Neuronal stem cell (in vitro differentiated cells): ENCODE measurements around the gene S100A8.

Experiments
- DNase-seq: peaks from one replicate; pipeline ENCODE4 v3.0.0-alpha.2; 2013; ENCODE audit warnings: low spot score
- H2AFZ ChIP-seq: one replicate; pipeline ENCODE4 v1.6.1; 2013; ENCODE audit warnings: mild to moderate bottlenecking, low read length, inconsistent platforms
- H2AK5ac ChIP-seq: 2 replicates; pipeline ENCODE4 v1.6.1; 2013; ENCODE audit warnings: low read depth, mild to moderate bottlenecking, inconsistent platforms, low read length, moderate library complexity, mixed read lengths
- H2BK120ac ChIP-seq: 2 replicates; pipeline ENCODE4 v1.6.1; 2013; ENCODE audit warnings: low read depth, mild to moderate bottlenecking, inconsistent platforms, low read length, moderate library complexity, mixed read lengths
- H2BK12ac ChIP-seq: one replicate; pipeline ENCODE4 v1.6.1; 2013; ENCODE audit warnings: low read length, inconsistent platforms
- H2BK15ac ChIP-seq: 2 replicates; pipeline ENCODE4 v1.6.1; 2013; ENCODE audit warnings: mild to moderate bottlenecking, low read length, inconsistent platforms, mixed read lengths
- H2BK5ac ChIP-seq: one replicate; pipeline ENCODE4 v1.6.1; 2013; ENCODE audit warnings: inconsistent platforms, mild to moderate bottlenecking, low read length, moderate library complexity
- H3K14ac ChIP-seq: one replicate; pipeline ENCODE4 v1.6.1; 2013; ENCODE audit warnings: low read length, inconsistent platforms
- H3K18ac ChIP-seq: 2 replicates; pipeline ENCODE4 v1.6.1; 2013; ENCODE audit warnings: low read length, inconsistent platforms
- H3K23ac ChIP-seq: 2 replicates; pipeline ENCODE4 v1.6.1; 2013; ENCODE audit warnings: low read depth, mild to moderate bottlenecking, mixed read lengths, low read length, inconsistent platforms; ENCODE audit not compliant: poor library complexity
- H3K27ac ChIP-seq: replicated peaks from 3 replicates; pipeline ENCODE4 v1.5.1; 2013; ENCODE audit warnings: low read length, inconsistent platforms
- H3K27me3 ChIP-seq, 3 experiments: 2 replicates each; pipeline ENCODE4 v1.6.1; 2013; ENCODE audit warnings: low read length in 3 of 3, mild to moderate bottlenecking in 2 of 3, inconsistent platforms in 1 of 3, low read depth in 1 of 3, mixed read lengths in 1 of 3, moderate library complexity in 1 of 3; ENCODE audit not compliant: control insufficient read depth in 3 of 3, insufficient read depth in 3 of 3
- H3K36me3 ChIP-seq, 2 donors: replicated peaks in 1 of 2; 2 replicates each; pipeline ENCODE4 v1.6.1; 2013; ENCODE audit warnings: low read length in 2 of 2; ENCODE audit not compliant: control insufficient read depth in 2 of 2, insufficient read depth in 2 of 2
- H3K4ac ChIP-seq: 2 replicates; pipeline ENCODE4 v1.6.1; 2013; ENCODE audit warnings: inconsistent platforms, mild to moderate bottlenecking, low read length, moderate library complexity
- H3K4me1 ChIP-seq, 2 donors: 1 replicate in 1 of 2; 2 replicates in 1 of 2; pipeline ENCODE4 v1.6.1; 2013; ENCODE audit warnings: low read length in 2 of 2, low read depth in 1 of 2; ENCODE audit not compliant: control insufficient read depth in 2 of 2, insufficient read depth in 1 of 2
- H3K4me2 ChIP-seq: one replicate; pipeline ENCODE4 v1.6.1; 2013; ENCODE audit warnings: mild to moderate bottlenecking, low read length, inconsistent platforms; ENCODE audit not compliant: insufficient read depth, poor library complexity, severe bottlenecking
- H3K4me3 ChIP-seq, 2 donors: 2 replicates each; pipeline ENCODE4 v1.5.1; 2013; ENCODE audit warnings: low read length in 2 of 2, mild to moderate bottlenecking in 2 of 2, inconsistent platforms in 1 of 2, moderate library complexity in 1 of 2
- H3K79me1 ChIP-seq: one replicate; pipeline ENCODE4 v1.6.1; 2013; ENCODE audit warnings: low read depth, mild to moderate bottlenecking, inconsistent platforms, low read length, moderate library complexity
- H3K9ac ChIP-seq: one replicate; pipeline ENCODE4 v1.6.1; 2013; ENCODE audit warnings: mild to moderate bottlenecking, low read depth, low read length, inconsistent platforms; ENCODE audit not compliant: poor library complexity
- H3K9me3 ChIP-seq, 2 donors: replicated peaks in 1 of 2; 2 replicates each; pipeline versions ENCODE3 to v1.6.1; 2013; ENCODE audit warnings: low read length in 2 of 2, mild to moderate bottlenecking in 2 of 2, inconsistent platforms in 1 of 2, low read depth in 1 of 2, mixed read lengths in 1 of 2, moderate library complexity in 1 of 2; ENCODE audit not compliant: control insufficient read depth in 2 of 2, insufficient read depth in 1 of 2
- H4K8ac ChIP-seq: one replicate; pipeline ENCODE4 v1.6.1; 2013; ENCODE audit warnings: low read depth, mild to moderate bottlenecking, inconsistent platforms, low read length, moderate library complexity
- H4K91ac ChIP-seq: one replicate; pipeline ENCODE4 v1.6.1; 2013; ENCODE audit warnings: low read length, low read depth, mild to moderate bottlenecking, inconsistent platforms; ENCODE audit not compliant: poor library complexity
- WGBS, 2 donors: extraction: QIAGEN DNeasy Blood & Tissue Kit; methylation state at CpG; one replicate each; pipeline ENCODE4 v1.1.7; 2013; ENCODE audit warnings: missing lambda C conversion rate in 2 of 2, mixed read lengths in 1 of 2; ENCODE audit not compliant: insufficient read length in 2 of 2, insufficient replicate concordance in 1 of 2; ENCODE audit errors: extremely low coverage in 2 of 2; 5-methylcytosine and 5-hydroxymethylcytosine counted together

S100A8 gene

DNA sequence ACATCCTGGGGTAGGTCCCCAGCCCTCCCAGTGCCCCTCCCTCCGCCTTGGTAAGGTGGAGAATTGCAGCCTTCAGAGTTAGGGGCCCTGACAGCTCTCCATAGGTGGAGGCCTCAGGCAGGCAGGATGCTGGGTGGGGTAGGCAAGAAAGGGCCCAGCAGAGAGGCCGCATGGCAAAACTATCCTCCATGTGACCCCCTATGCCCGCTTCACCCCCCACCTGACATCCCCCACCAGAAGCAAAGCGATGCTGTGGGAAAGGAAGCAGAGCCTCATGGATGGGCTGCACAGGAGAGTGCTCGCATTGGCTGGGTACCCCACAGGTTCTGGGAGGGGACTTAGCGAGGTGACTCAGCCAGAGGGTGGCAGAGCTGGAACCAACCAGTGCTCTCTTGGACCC, 31.6 kb downstream of the S100A8 start:
- no CpG with 5 or more reads among the region's 6 CpGs for WGBS, 2 donors
- Histone ChIP-seq H3K79me1 (no peaks in the 10 kb centered on the region), H3K4me3 (no peak overlapping the region), H2BK120ac (no peak overlapping the region), H3K9ac (no peak overlapping the region), H3K14ac (no peak overlapping the region), H3K27ac (no peak overlapping the region), H3K18ac (no peak overlapping the region), H2AFZ (no peak overlapping the region), H4K91ac (no peak overlapping the region), H2BK5ac (no peak overlapping the region), H3K9me3 (no peaks in the 10 kb centered on the region), H4K8ac (no peak overlapping the region), H2AK5ac (no peak overlapping the region), H3K4me1 (no peaks in the 10 kb centered on the region), H2BK12ac (no peak overlapping the region), H3K36me3 (no peaks in the 10 kb centered on the region), H3K4ac (no peak overlapping the region), H3K23ac (no peak overlapping the region), H3K4me2 (no peak overlapping the region), H3K27me3 (peaks cover 0 to 33% (median 0%) of the 10 kb centered on the region in 3 experiments), H2BK15ac (no peak overlapping the region)
- no peak for DNase-seq

DNA sequence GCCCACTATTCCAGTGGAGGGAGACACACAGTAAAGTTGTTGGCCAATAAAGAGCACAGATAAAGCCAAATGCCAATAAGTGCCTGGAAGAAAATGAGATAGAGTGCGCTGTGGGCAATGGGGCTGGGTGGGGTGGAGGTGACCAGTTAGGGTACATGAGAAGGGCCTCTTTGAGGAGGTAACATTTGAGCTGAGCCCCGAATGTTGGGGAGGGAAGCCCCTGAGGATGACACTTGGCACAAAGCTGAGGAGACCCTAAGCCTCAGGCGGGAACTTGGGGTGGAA, 32.2 kb downstream of the S100A8 start:
- H3K4me3 ChIP-seq, result no peak overlapping the region
- H2BK12ac ChIP-seq, result no peak overlapping the region
- H3K4me1 ChIP-seq, result no peaks in the 10 kb centered on the region
- H4K91ac ChIP-seq, result no peak overlapping the region
- no peak overlapping the region for H2AK5ac ChIP-seq
- H3K27me3 ChIP-seq, result peaks cover 0 to 33% (median 0%) of the 10 kb centered on the region in 3 experiments
- no peaks in the 10 kb centered on the region for H3K9me3 ChIP-seq
- H2BK5ac ChIP-seq, result no peak overlapping the region
- no peak overlapping the region for H3K18ac ChIP-seq
- H3K4me2 ChIP-seq, result no peak overlapping the region
- no peaks in the 10 kb centered on the region for H3K36me3 ChIP-seq
- no peak overlapping the region for H3K14ac ChIP-seq
- no peak overlapping the region for H2AFZ ChIP-seq
- WGBS, 2 donors, result no CpG with 5 or more reads among the region's 3 CpGs
- H2BK15ac ChIP-seq, result no peak overlapping the region
- H3K23ac ChIP-seq, result no peak overlapping the region
- no peak overlapping the region for H3K4ac ChIP-seq
- no peak overlapping the region for H3K27ac ChIP-seq
- H4K8ac ChIP-seq, result no peak overlapping the region
- no peak for DNase-seq
- no peaks in the 10 kb centered on the region for H3K79me1 ChIP-seq
- H2BK120ac ChIP-seq, result no peak overlapping the region
- no peak overlapping the region for H3K9ac ChIP-seq

DNA sequence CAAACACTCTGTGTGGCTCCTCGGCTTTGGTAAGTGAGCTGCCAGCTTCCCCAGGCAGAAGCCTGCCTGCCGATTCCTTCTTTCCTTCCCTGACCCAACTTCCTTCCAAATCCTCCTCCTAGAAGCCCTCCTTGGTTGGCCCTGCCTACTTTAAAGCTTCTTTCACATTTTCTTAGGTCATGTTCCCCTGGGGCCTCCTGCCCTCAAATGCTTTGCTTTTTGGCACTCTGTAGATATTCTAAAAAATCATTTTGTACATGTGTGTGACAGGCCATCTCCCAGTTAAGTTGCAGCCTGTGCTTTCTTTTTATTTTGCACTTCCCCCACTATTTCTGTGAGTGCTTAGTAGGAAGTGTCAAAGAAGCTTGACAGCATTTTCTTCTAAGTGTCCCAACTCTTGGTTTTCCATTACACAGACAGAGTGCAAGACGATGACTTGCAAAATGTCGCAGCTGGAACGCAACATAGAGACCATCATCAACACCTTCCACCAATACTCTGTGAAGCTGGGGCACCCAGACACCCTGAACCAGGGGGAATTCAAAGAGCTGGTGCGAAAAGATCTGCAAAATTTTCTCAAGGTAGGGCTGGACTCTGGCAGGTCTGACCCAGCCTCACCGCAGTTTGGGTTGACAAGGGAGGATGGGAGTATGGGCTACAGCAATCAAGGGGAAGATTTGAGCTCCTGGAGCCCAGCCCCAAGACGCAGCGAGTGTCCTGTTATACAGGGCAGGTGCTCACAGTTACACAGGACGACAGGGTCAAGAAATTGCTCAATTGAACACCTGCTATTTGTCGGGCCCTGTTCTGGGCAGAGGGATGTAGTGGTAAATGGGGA, 32.8 kb downstream of the S100A8 start, which contains the start of gene S100A9:
S100A9 (plus strand) TSS at position 2 of the 838 bp plus-strand sequence; CDS start at position 432, 430 bp downstream.
- Histone ChIP-seq H3K27me3 (peaks cover 0 to 29% (median 0%) of the 10 kb centered on the region in 3 experiments), H3K23ac (no peak within 1 kb of the TSS), H3K4me3 (no peak within 1 kb of the TSS), H3K9ac (no peak within 1 kb of the TSS), H3K36me3 (no peaks in the 10 kb centered on the region), H3K4me1 (no peaks in the 10 kb centered on the region), H2BK120ac (no peak within 1 kb of the TSS), H3K4me2 (no peak within 1 kb of the TSS), H3K4ac (no peak within 1 kb of the TSS), H2BK12ac (no peak within 1 kb of the TSS), H2BK15ac (no peak within 1 kb of the TSS), H2AFZ (no peak within 1 kb of the TSS), H3K79me1 (no peaks in the 10 kb centered on the region), H4K8ac (no peak within 1 kb of the TSS), H4K91ac (no peak within 1 kb of the TSS), H3K18ac (peak within 1 kb of the TSS; percentile 48), H2BK5ac (no peak within 1 kb of the TSS), H3K27ac (no peak within 1 kb of the TSS), H2AK5ac (no peak within 1 kb of the TSS), H3K9me3 (no peaks in the 10 kb centered on the region), H3K14ac (no peak within 1 kb of the TSS)
- no CpG with 5 or more reads among the region's 11 CpGs for WGBS, 2 donors
- no peak for DNase-seq

DNA sequence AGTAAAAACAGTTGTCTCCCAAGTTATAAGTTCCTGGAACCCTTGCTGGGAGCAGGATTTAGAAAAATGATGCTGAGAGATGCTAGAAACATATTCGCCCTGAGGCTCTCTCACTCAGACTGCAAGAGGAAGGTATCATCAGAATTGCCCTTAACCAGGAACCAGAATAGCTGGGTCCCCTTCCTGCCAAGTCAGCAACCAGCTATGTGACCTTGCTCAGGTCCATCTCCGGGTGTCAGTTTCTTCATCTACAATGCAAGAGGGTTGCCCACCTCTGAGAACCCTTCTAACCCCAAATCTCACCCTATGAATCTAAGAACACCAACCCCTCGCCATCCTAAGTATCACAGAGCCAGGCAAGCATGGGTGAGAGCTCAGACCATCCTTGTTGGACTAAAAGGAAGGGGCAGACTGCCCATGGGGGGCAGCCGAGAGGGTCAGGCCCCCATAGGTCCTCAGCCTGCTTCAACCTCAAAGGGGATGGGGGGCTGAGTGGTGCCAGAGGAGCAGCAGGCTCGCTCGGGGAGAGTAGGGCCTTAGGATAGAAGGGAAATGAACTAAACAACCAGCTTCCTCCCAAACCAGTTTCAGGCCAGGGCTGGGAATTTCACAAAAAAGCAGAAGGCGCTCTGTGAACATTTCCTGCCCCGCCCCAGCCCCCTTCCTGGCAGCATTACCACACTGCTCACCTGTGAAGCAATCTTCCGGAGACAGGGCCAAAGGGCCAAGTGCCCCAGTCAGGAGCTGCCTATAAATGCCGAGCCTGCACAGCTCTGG, 33.6 kb downstream of the S100A8 start:
- Histone ChIP-seq H2BK12ac (no peak overlapping the region), H2BK120ac (no peak overlapping the region), H3K9ac (no peak overlapping the region), H2AK5ac (no peak overlapping the region), H3K14ac (no peak overlapping the region), H3K79me1 (no peaks in the 10 kb centered on the region), H3K27ac (no peak overlapping the region), H2AFZ (no peak overlapping the region), H3K4ac (no peak overlapping the region), H3K36me3 (no peaks in the 10 kb centered on the region), H3K4me3 (no peak overlapping the region), H4K8ac (no peak overlapping the region), H3K4me2 (no peak overlapping the region), H2BK5ac (no peak overlapping the region), H3K9me3 (no peaks in the 10 kb centered on the region), H3K23ac (no peak overlapping the region), H3K18ac (peak overlapping the region; percentile 48), H2BK15ac (no peak overlapping the region), H3K4me1 (no peaks in the 10 kb centered on the region), H4K91ac (no peak overlapping the region), H3K27me3 (peaks cover 0 to 29% (median 0%) of the 10 kb centered on the region in 3 experiments)
- no peak for DNase-seq
- no CpG with 5 or more reads among the region's 10 CpGs for WGBS, 2 donors
